HepG2 (cell line): Measurements from ENCODE around the gene CKAP2L. TPM values are rescaled to one million over a fixed set of nuclear protein-coding genes. Genes with fewer than 3 reads are reported as not detected.

Experiments
- ARHGAP35 ChIP-seq: sonication (generic); formaldehyde crosslinking; IDR thresholded peaks from 2 replicates; pipeline ENCODE4 v1.9.0; 2022; ENCODE audit warnings: mild to moderate bottlenecking, inconsistent platforms, moderate library complexity, missing genetic modification reagents, borderline replicate concordance
- BATF2 ChIP-seq: sonication (generic); formaldehyde crosslinking; IDR thresholded peaks from 2 replicates; pipeline ENCODE4 v1.8.0; 2022; ENCODE audit warnings: mild to moderate bottlenecking, missing genetic modification reagents, moderate library complexity
- CENPBD1 ChIP-seq: sonication (generic); formaldehyde crosslinking; IDR thresholded peaks from 2 replicates; pipeline ENCODE4 v1.8.0; 2022; ENCODE audit warnings: missing genetic modification reagents, low read depth, mild to moderate bottlenecking, borderline replicate concordance
- GABPB1 ChIP-seq: IDR thresholded peaks from 2 replicates; pipeline ENCODE4 v1.6.1; 2016; ENCODE audit warnings: mild to moderate bottlenecking, missing genetic modification reagents, moderate library complexity, missing compliant biosample characterization
- HCFC1 ChIP-seq: fragments of 150-350 bp; IDR thresholded peaks from 2 replicates; pipeline ENCODE4 v1.6.1; 2014; ENCODE audit warnings: low read depth, low read length
- IRF2 ChIP-seq: IDR thresholded peaks from 2 replicates; pipeline ENCODE4 v1.6.1; 2018; ENCODE audit warnings: missing genetic modification reagents, missing compliant biosample characterization
- TEAD2 ChIP-seq: sonication (generic); formaldehyde crosslinking; IDR thresholded peaks from 2 replicates; pipeline ENCODE4 v1.9.0; 2021; ENCODE audit warnings: missing genetic modification reagents
- ZNF225 ChIP-seq: sonication (generic); formaldehyde crosslinking; IDR thresholded peaks from 2 replicates; pipeline ENCODE4 v1.4.0; 2020; ENCODE audit warnings: mild to moderate bottlenecking, missing genetic modification reagents
- ZNF253 ChIP-seq: sonication (generic); formaldehyde crosslinking; IDR thresholded peaks from 2 replicates; pipeline ENCODE4 v1.8.0; 2022; ENCODE audit warnings: mild to moderate bottlenecking, missing genetic modification reagents, borderline replicate concordance
- ZNF331 ChIP-seq: sonication (generic); formaldehyde crosslinking; IDR thresholded peaks from 2 replicates; pipeline ENCODE4 v1.4.0; 2020; ENCODE audit warnings: missing genetic modification reagents
- ZNF343 ChIP-seq: sonication (generic); formaldehyde crosslinking; IDR thresholded peaks from 2 replicates; pipeline ENCODE4 v1.4.0; 2020; ENCODE audit warnings: mild to moderate bottlenecking, missing genetic modification reagents
- ZNF350 ChIP-seq: sonication (generic); formaldehyde crosslinking; IDR thresholded peaks from 2 replicates; pipeline ENCODE4 v1.4.0; 2020; ENCODE audit warnings: mild to moderate bottlenecking, low read depth, missing genetic modification reagents, borderline replicate concordance
- ZNF496 ChIP-seq: sonication (generic); formaldehyde crosslinking; IDR thresholded peaks from 2 replicates; pipeline ENCODE4 v1.8.1; 2023; ENCODE audit warnings: mild to moderate bottlenecking, moderate library complexity, missing genetic modification reagents; ENCODE audit not compliant: insufficient replicate concordance
- ZNF589 ChIP-seq: sonication (generic); formaldehyde crosslinking; conservative IDR thresholded peaks from 2 replicates; pipeline ENCODE4 v1.8.0; 2022; ENCODE audit warnings: mild to moderate bottlenecking, moderate library complexity, missing genetic modification reagents
- ZNF607 ChIP-seq: sonication (generic); formaldehyde crosslinking; IDR thresholded peaks from 2 replicates; pipeline ENCODE4 v1.5.1; 2020; ENCODE audit warnings: missing genetic modification reagents, mild to moderate bottlenecking, borderline replicate concordance
- ZNF709 ChIP-seq: sonication (generic); formaldehyde crosslinking; IDR thresholded peaks from 2 replicates; pipeline ENCODE4 v1.5.0; 2020; ENCODE audit warnings: mild to moderate bottlenecking, missing genetic modification reagents
- ZNF768 ChIP-seq: sonication (generic); formaldehyde crosslinking; IDR thresholded peaks from 2 replicates; pipeline ENCODE4 v1.4.0; 2020; ENCODE audit warnings: missing genetic modification reagents
- ZNF770 ChIP-seq: sonication (generic); formaldehyde crosslinking; IDR thresholded peaks from 2 replicates; pipeline ENCODE4 v1.5.0; 2020; ENCODE audit warnings: mild to moderate bottlenecking, missing genetic modification reagents
- ZNF782 ChIP-seq: sonication (generic); formaldehyde crosslinking; IDR thresholded peaks from 2 replicates; pipeline ENCODE4 v1.4.0; 2020; ENCODE audit warnings: missing genetic modification reagents, mild to moderate bottlenecking, borderline replicate concordance
- ZNF850 ChIP-seq: sonication (generic); formaldehyde crosslinking; conservative IDR thresholded peaks from 2 replicates; pipeline ENCODE4 v1.9.0; 2021; ENCODE audit warnings: mild to moderate bottlenecking, missing genetic modification reagents
- polyA plus RNA-seq, 8 experiments: library from polyadenylated mRNA; depleted of rRNA in 3 of 8; stranded (reverse) in 7 of 8; unstranded in 1 of 8; fragments of >200 nt; fragmentation: Illumina TruSeq in 4 of 8; extraction: Trizol in 4 of 8; gene quantifications; 2 replicates each; pipeline versions ENCODE4 v1.2.1 to v1.2.3, GENCODE V29; 2011 to 2016; ENCODE audit warnings: low read depth in 4 of 8, missing spikeins in 1 of 8, mixed read lengths in 1 of 8; ENCODE audit not compliant: insufficient read depth in 1 of 8
- total RNA-seq, 5 experiments: library from RNA; depleted of rRNA; stranded (reverse); fragments of >200 nt; fragmentation: Illumina TruSeq; extraction: Trizol; gene quantifications; 2 replicates each; pipeline ENCODE4 v1.2.3, GENCODE V29; 2016; ENCODE audit warnings: low read depth in 1 of 5
- TF ChIP-seq, protein P1 (sequence below): sonication (generic); formaldehyde crosslinking; conservative IDR thresholded peaks from 2 replicates; pipeline ENCODE4 v1.4.0; 2020; ENCODE audit warnings: mild to moderate bottlenecking, missing genetic modification reagents, moderate library complexity
- TF ChIP-seq, protein P2 (sequence below): IDR thresholded peaks from 2 replicates; pipeline ENCODE4 v1.6.1; 2016; ENCODE audit warnings: low read depth, borderline replicate concordance

CKAP2L gene
- total and polyA plus RNA-seq, 2 of the 13 experiments (the other 11 are each of a cell fraction or from before 2014, with no cell fraction given): 7.1 to 9.5 TPM

DNA sequence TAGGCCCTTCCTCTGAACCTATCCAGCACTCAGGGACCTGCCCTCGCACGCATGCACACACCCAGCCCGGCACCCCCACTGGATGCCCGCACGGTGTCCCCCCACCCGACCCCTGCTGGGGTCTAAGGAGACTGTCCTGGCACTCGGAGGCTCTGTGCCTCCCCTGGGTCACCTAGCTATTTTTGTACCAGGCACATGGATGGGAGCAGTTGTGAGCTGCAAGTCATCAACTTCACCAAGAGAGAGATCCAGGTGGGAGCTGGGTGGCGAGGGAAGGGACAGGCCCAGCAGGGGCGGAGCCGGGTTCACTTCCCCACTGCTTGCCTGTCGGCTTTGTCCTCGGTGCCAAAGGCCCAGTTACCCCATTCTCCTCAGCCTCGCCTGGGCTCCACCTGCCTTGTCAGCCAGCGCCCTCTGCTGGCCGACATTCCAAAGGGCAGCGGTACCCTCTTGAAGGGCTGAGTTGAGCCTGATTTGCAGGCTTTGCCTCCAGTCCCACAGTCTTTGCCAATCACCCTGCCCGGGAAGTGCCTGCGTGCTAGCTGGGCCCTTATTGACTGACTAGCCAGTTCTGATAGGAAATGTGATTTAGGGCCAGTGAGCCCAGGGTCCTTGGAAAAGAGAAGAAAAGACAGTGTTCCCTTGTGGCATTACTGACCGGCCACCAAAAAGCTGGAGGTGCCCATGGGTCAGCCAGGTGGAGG, 37.8 kb downstream of the CKAP2L start (continued):
- TF ChIP-seq, protein P1, sequence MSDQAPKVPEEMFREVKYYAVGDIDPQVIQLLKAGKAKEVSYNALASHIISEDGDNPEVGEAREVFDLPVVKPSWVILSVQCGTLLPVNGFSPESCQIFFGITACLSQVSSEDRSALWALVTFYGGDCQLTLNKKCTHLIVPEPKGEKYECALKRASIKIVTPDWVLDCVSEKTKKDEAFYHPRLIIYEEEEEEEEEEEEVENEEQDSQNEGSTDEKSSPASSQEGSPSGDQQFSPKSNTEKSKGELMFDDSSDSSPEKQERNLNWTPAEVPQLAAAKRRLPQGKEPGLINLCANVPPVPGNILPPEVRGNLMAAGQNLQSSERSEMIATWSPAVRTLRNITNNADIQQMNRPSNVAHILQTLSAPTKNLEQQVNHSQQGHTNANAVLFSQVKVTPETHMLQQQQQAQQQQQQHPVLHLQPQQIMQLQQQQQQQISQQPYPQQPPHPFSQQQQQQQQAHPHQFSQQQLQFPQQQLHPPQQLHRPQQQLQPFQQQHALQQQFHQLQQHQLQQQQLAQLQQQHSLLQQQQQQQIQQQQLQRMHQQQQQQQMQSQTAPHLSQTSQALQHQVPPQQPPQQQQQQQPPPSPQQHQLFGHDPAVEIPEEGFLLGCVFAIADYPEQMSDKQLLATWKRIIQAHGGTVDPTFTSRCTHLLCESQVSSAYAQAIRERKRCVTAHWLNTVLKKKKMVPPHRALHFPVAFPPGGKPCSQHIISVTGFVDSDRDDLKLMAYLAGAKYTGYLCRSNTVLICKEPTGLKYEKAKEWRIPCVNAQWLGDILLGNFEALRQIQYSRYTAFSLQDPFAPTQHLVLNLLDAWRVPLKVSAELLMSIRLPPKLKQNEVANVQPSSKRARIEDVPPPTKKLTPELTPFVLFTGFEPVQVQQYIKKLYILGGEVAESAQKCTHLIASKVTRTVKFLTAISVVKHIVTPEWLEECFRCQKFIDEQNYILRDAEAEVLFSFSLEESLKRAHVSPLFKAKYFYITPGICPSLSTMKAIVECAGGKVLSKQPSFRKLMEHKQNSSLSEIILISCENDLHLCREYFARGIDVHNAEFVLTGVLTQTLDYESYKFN (CRISPR knock-in tag): peak; percentile 52
- no peak for TF ChIP-seq ZNF850 (CRISPR knock-in tag)
- no peak for TF ChIP-seq ARHGAP35 (CRISPR knock-in tag)
- peak; percentile 63; the same call in 1 of the 2 replicates for TF ChIP-seq ZNF343 (CRISPR knock-in tag)
- TF ChIP-seq ZNF225 (CRISPR knock-in tag): peak; percentile 14; the same call in 1 of the 2 replicates
- no peak; the same call in 1 of the 2 replicates for TF ChIP-seq ZNF782 (CRISPR knock-in tag)
- TF ChIP-seq ZNF331: peak; percentile 87; the same call in 1 of the 2 replicates
- TF ChIP-seq ZNF607 (CRISPR knock-in tag): 0 out of 2 replicates have a peak, but pooled peaks have one; percentile 26
- 0 out of 2 replicates have a peak, but pooled peaks have one; percentile 66 for TF ChIP-seq ZNF709
- TF ChIP-seq GABPB1 (CRISPR knock-in tag): peak; percentile 48
- TF ChIP-seq, protein P2, sequence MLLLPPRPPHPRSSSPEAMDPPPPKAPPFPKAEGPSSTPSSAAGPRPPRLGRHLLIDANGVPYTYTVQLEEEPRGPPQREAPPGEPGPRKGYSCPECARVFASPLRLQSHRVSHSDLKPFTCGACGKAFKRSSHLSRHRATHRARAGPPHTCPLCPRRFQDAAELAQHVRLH (CRISPR knock-in tag): peak; percentile 92
- no peak; the same call in 1 of the 2 replicates for TF ChIP-seq ZNF770 (CRISPR knock-in tag)
- peak; percentile 40; the same call in 1 of the 2 replicates for TF ChIP-seq HCFC1
- TF ChIP-seq CENPBD1 (CRISPR knock-in tag): no peak
- peak; percentile 62; the same call in 1 of the 2 replicates for TF ChIP-seq ZNF350 (CRISPR knock-in tag)
- TF ChIP-seq TEAD2: no peak
- no peak for TF ChIP-seq ZNF496
- no peak for TF ChIP-seq ZNF253 (CRISPR knock-in tag)
- no peak for TF ChIP-seq ZNF589 (CRISPR knock-in tag)
- TF ChIP-seq ZNF768: peak; percentile 50; the same call in 1 of the 2 replicates
- TF ChIP-seq BATF2 (CRISPR knock-in tag): peak; percentile 46; the same call in 1 of the 2 replicates
- peak; percentile 92; the same call in 1 of the 2 replicates for TF ChIP-seq IRF2
